ENCODE results near the gene VIPR1.

The VIPR1 gene

DNA sequence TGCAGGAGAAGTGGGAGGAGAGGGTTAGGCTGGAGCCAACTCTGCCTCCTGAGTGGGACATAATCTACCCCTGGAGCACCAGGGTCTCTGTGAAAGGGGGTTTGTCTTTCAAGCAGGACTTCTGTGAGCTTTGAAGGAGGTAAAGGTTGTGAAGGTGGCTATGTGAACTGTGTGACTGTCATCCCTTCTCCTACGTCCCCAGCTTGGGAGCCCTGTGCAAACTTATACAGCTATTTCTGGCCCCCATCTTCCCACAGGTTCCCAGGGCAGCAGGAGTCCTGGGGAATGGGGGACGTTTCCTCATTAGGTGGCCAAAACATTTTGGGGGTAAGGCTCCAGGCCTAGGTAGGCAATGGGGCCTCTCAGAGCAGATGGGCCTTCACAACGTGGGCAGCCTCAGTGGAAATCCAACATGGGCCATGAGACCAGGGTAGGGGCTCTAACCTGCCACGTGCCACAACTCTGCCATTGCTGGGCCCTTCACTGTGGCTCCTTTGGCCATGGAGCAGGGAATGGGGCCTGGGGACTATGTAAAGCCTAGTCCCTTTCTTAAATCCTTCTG lies 3.5 kb downstream of the VIPR1 start:
- Histone ChIP-seq H3K79me2 (ENCODE audit: insufficient read depth, low read length) (no peaks in the 10 kb centered on the region), H3K9me3 (ENCODE audit: low read length) (no peaks in the 10 kb centered on the region), H4K20me1 (ENCODE audit: insufficient read depth, low read length) (no peaks in the 10 kb centered on the region), H3K9ac (ENCODE audit: low read length) (no peak overlapping the region), H3F3A (ENCODE audit: insufficient read depth, low read length) (no peaks in the 10 kb centered on the region), H2AFZ (ENCODE audit: low read length) (no peak overlapping the region), H3K27ac (ENCODE audit: low read depth, low read length, poor library complexity, severe bottlenecking) (no peak overlapping the region), H3K27me3 (ENCODE audit: insufficient read depth, low read length) (no peaks in the 10 kb centered on the region; the same call in 1 of the 2 replicates), H3K4me3 (ENCODE audit: low read depth, low read length, poor library complexity, severe bottlenecking) (no peak overlapping the region), H3K4me2 (ENCODE audit: low read length) (no peak overlapping the region), H3K9me2 (ENCODE audit: low read depth, low read length) (no peaks in the 10 kb centered on the region), H3K4me1 (ENCODE audit: insufficient read depth, low read length, severe bottlenecking) (peaks cover 10% of the 10 kb centered on the region), H3K36me3 (ENCODE audit: insufficient read depth, low read length) (no peaks in the 10 kb centered on the region)
- TF ChIP-seq, protein P1, sequence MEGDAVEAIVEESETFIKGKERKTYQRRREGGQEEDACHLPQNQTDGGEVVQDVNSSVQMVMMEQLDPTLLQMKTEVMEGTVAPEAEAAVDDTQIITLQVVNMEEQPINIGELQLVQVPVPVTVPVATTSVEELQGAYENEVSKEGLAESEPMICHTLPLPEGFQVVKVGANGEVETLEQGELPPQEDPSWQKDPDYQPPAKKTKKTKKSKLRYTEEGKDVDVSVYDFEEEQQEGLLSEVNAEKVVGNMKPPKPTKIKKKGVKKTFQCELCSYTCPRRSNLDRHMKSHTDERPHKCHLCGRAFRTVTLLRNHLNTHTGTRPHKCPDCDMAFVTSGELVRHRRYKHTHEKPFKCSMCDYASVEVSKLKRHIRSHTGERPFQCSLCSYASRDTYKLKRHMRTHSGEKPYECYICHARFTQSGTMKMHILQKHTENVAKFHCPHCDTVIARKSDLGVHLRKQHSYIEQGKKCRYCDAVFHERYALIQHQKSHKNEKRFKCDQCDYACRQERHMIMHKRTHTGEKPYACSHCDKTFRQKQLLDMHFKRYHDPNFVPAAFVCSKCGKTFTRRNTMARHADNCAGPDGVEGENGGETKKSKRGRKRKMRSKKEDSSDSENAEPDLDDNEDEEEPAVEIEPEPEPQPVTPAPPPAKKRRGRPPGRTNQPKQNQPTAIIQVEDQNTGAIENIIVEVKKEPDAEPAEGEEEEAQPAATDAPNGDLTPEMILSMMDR (IDR thresholded peaks at IDR 0.05; ENCODE audit: low read length) = no peak
- no peak for TF ChIP-seq EZH2 (IDR thresholded peaks at IDR 0.05; ENCODE audit: borderline replicate concordance, low read length)

DNA sequence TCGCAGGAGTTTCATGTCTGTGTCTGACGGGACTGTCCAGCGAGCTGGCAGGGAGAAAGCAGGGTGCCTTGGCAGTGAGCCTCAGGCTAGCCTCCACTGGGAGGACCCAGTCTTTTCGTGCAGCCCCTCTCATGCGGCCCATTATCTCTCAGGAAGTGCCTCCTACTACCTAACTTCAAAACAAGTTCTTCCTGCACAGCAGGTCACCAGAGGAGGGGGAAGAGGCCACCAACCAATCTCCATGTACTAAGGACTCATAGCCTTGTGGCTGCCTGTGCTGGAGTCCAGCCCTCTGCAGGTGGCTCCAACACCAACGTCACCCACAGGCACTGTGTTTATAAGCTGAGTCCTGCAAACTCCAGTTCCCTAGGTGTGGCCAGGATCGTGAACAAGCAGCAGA lies 4.8 kb downstream of the VIPR1 start:
- H4K20me1 ChIP-seq (ENCODE audit: insufficient read depth, low read length) = no peaks in the 10 kb centered on the region
- no peaks in the 10 kb centered on the region for H3F3A ChIP-seq (ENCODE audit: insufficient read depth, low read length)
- no peak overlapping the region for H3K9ac ChIP-seq (ENCODE audit: low read length)
- TF ChIP-seq, protein P1 (IDR thresholded peaks at IDR 0.05; ENCODE audit: low read length) = no peak
- no peak for TF ChIP-seq EZH2 (IDR thresholded peaks at IDR 0.05; ENCODE audit: borderline replicate concordance, low read length)
- no peaks in the 10 kb centered on the region for H3K79me2 ChIP-seq (ENCODE audit: insufficient read depth, low read length)
- H2AFZ ChIP-seq (ENCODE audit: low read length) = no peak overlapping the region
- no peaks in the 10 kb centered on the region for H3K36me3 ChIP-seq (ENCODE audit: insufficient read depth, low read length)
- H3K4me1 ChIP-seq (ENCODE audit: insufficient read depth, low read length, severe bottlenecking) = no peaks in the 10 kb centered on the region
- no peak overlapping the region for H3K4me2 ChIP-seq (ENCODE audit: low read length)
- H3K4me3 ChIP-seq (ENCODE audit: low read depth, low read length, poor library complexity, severe bottlenecking) = no peak overlapping the region
- H3K27ac ChIP-seq (ENCODE audit: low read depth, low read length, poor library complexity, severe bottlenecking) = no peak overlapping the region
- H3K9me3 ChIP-seq (ENCODE audit: low read length) = no peaks in the 10 kb centered on the region
- H3K9me2 ChIP-seq (ENCODE audit: low read depth, low read length) = no peaks in the 10 kb centered on the region
- H3K27me3 ChIP-seq (ENCODE audit: insufficient read depth, low read length) = no peaks in the 10 kb centered on the region; the same call in 1 of the 2 replicates

DNA sequence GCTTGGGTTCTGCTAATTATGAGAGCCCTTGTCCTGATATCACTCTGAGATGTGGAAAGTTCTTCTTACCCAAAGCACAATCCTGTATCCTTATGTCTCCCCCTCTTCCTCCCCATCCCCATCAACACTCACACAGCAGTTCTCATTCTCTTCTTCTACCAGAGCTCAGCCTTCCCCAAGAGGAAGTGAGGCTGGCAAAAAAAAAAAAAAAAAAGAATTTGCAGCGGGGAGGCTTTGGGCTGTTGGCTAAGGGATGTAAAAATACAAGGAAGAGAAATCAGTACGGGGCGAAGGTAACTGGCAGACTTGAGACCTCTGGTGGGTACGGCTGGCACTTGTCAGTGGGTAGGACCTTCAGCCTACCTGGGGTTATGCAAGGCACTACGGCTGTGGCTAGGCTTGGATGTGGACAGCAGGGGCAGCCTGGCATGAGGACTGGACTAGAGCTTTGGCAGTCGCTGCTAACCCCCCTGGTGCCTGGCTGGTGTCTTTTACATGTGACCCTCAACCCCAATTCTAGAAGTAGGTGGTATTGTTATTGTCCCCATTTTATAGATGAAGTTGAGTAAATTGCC lies 5.4 kb downstream of the VIPR1 start:
- Histone ChIP-seq H3K79me2 (ENCODE audit: insufficient read depth, low read length) (no peaks in the 10 kb centered on the region), H3K9me3 (ENCODE audit: low read length) (no peaks in the 10 kb centered on the region), H3K9me2 (ENCODE audit: low read depth, low read length) (no peaks in the 10 kb centered on the region), H3K36me3 (ENCODE audit: insufficient read depth, low read length) (no peaks in the 10 kb centered on the region), H3K4me3 (ENCODE audit: low read depth, low read length, poor library complexity, severe bottlenecking) (no peak overlapping the region), H4K20me1 (ENCODE audit: insufficient read depth, low read length) (no peaks in the 10 kb centered on the region), H3F3A (ENCODE audit: insufficient read depth, low read length) (no peaks in the 10 kb centered on the region), H3K27ac (ENCODE audit: low read depth, low read length, poor library complexity, severe bottlenecking) (no peak overlapping the region), H3K4me1 (ENCODE audit: insufficient read depth, low read length, severe bottlenecking) (no peaks in the 10 kb centered on the region), H3K4me2 (ENCODE audit: low read length) (no peak overlapping the region), H3K27me3 (ENCODE audit: insufficient read depth, low read length) (no peaks in the 10 kb centered on the region; the same call in 1 of the 2 replicates), H3K9ac (ENCODE audit: low read length) (no peak overlapping the region), H2AFZ (ENCODE audit: low read length) (no peak overlapping the region)
- TF ChIP-seq EZH2 (IDR thresholded peaks at IDR 0.05; ENCODE audit: borderline replicate concordance, low read length) = no peak
- TF ChIP-seq, protein P1 (IDR thresholded peaks at IDR 0.05; ENCODE audit: low read length) = no peak
